Neural progenitor cell (in vitro differentiated cells): ENCODE measurements around the gene KLHDC7B.

Experiments
- CTCF ChIP-seq: fragments of 200-600 bp; sonication (generic); IDR thresholded peaks from 2 replicates; pipeline ENCODE4 v1.5.1; 2017; ENCODE audit warnings: antibody characterized with exemption, mild to moderate bottlenecking
- EZH2 ChIP-seq: fragments of 200-600 bp; sonication (generic); IDR thresholded peaks from 2 replicates; pipeline ENCODE4 v1.6.1; 2017; ENCODE audit warnings: antibody characterized with exemption, mild to moderate bottlenecking, moderate library complexity

GRCh38 chr22:50503475-50504145 lies 42.1 kb upstream of the KLHDC7B start:
- TF ChIP-seq CTCF (no peak), EZH2 (no peak)
